Measurements from ENCODE around the gene AACS.
"Not testable (repeated sequence)": the region's sequence is repeated elsewhere in the genome, so short reads cannot be mapped to it uniquely, and the experiment has no call there.

The AACS gene, protein sequence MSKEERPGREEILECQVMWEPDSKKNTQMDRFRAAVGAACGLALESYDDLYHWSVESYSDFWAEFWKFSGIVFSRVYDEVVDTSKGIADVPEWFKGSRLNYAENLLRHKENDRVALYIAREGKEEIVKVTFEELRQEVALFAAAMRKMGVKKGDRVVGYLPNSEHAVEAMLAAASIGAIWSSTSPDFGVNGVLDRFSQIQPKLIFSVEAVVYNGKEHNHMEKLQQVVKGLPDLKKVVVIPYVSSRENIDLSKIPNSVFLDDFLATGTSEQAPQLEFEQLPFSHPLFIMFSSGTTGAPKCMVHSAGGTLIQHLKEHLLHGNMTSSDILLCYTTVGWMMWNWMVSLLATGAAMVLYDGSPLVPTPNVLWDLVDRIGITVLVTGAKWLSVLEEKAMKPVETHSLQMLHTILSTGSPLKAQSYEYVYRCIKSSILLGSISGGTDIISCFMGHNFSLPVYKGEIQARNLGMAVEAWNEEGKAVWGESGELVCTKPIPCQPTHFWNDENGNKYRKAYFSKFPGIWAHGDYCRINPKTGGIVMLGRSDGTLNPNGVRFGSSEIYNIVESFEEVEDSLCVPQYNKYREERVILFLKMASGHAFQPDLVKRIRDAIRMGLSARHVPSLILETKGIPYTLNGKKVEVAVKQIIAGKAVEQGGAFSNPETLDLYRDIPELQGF
- 18.3 to 36.9 (median 25.6) reads per million in 18 experiments for total RNA-seq

DNA sequence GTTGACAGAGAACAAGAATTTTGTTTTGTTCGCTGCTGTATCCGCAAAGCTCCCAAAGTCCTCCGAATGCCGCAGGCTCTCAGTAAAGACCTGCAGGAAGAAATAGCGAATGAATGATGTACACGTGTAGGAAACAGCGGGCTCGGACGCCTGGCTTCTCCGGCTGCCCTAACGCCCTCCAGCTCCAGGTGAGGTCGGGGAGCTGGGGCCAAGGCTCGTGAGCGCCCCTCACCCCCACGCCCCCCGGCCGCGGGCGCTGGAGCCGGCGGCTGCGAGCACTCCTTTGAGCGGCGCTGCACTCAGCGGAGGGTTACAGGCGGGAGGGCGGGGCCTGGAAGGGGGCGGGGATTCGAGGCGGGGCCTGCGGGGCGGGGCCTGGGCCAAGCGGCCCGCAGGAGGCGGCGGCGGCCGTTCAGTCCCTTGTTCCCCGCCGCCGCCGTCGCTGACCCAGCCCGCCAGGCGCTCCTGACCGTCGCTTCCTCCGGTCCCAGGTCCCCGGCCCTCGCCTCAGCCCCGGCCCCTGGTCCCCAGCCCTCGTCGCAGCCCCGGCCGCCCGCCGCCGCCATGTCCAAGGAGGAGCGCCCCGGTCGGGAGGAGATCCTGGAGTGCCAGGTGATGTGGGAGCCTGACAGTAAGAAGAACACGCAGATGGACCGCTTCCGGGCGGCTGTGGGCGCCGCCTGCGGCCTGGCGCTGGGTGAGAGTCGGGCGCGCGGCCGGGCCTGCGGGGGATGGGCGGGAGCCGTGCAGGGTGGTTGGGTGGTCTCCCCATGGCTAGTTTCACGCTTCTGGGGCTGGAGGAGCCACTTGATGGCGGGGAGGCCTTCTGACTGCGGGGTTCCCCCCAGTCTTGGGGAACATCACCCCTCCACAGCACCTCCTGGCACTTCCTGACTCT, at the start of gene AACS:
Gene AACS, plus strand, starts transcription at position 415 of the 898 bp plus-strand sequence. Its CDS starts 150 bp downstream, at position 565.
- peak; percentile 66 to 81 for DNase-seq

DNA sequence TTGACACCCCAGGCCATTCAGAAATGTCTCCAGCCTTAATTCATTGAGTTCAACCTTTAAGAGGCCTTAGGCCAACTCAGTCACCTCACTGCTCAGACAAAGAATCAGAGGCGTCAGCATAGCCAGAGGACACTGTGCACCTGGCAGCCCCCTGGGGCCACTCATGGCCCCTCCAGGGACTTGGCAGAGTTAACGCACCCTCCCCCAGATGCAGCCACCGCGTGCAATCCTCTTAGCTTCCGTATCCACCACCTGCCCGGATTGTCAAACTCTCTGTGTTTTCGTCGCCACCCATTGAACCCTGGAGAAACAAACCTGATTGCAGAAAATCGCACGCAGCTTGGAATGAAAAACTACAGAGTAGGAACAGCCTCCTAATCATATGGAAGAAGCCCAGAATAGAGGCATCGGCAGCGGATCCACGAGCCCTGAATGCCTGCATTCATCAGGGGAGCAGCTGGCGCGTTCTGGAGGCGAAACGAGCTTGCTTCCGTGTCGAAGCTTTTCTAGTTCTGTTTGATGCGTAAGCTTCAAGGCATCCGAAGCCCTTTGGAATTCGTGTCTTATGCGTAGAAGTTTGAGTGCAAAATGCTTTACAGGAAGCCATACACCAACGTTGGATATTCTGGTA, 49.4 kb upstream of the AACS start:
- DNase-seq: no peak

DNA sequence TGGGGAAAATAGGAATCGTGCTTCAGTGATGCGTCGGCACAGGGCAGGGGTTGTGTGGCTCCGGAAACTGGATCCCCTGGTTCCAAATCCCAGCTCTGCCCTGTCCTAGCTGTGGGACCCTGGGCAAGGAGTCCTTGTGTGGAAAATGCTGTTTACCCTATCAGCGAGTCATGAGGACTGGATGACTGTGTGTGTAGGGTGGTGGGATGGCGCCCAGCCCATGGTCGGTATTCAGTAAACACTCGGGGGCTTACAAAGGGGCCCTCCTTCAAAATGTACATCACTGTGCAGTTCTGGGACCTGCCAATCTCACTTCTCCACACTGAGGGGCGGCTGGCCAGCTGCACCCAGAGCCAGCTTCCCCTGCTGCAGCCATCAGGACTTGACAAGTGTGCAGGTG, 47.4 kb upstream of the AACS start:
- no peak for DNase-seq

DNA sequence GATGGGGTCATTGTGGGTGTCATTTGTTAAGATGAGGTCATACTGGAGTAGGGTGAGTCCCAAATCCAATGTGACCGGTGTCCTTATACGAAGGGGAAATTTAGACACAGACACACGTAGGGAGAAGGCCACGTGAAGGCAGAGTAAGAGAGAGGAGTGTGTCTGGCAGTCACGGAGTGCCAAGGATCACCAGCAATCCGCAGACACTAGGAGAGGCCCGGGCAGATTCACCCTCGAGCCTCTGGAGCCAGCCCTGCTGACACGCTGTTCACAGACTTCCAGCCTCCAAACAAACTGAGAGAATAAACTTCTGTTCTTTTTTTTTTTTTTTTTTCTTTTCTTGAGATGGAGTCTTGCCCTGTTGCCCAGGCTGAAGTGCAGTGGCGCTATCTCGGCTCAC, 46.9 kb upstream of the AACS start:
- no peak for DNase-seq

DNA sequence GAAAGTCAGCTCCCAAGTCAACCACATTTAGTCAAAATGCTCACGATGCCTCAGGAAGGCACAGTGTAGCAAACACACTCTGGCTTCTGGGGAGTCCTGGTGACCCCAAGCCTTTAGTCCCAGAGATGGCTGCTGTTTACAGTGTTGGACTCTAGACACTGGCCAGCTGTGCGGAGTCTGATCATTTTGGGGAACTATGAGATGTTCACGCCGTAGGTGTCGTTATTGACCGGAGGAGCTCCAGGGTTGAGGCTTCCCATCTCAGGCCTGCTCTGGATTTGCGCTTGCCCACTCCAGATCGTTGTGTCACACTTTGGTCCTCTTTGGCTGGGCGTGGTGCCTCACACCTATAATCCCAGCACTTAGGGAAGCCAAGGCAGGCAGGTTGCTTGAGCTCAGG, 44.1 kb upstream of the AACS start:
- no peak for DNase-seq

DNA sequence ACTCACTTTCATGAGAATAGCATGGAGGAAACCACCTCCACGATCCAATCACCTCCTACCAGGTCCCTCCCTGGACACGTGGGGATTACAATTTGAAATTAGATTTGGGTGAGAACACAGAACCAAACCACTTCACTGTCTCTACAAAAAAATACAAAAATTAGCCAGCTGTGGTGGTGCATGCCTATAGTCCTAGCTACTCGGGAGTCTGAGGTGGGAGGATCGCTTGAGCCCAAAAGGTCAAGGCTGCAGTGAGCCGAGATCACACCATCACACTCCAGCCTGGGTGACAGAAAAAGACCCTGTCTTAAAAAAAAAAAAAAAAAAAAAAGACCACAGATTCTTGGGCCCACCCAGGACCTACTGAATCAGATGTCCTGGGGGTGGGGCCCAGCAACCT, 43.5 kb upstream of the AACS start:
- DNase-seq: no peak

DNA sequence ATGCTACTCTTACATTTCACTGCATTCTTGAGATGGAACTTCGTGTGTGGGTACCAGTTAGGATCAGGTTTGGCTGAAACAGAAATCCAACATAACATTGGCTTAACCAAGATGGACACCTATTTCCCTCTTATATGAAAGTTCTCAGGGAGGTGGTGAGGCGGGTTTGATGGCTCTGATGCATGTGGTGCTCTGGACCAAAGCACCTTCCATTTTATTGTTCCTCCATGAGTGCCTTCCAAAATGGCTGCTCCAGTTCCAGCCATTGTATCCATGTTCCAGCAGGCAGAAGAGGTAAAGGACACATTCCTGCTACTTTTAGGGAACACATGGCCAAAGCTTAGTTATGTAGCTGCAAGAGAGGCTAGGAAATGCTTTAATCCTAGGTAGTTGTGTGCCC, 42.2 kb upstream of the AACS start:
- DNase-seq: no peak

DNA sequence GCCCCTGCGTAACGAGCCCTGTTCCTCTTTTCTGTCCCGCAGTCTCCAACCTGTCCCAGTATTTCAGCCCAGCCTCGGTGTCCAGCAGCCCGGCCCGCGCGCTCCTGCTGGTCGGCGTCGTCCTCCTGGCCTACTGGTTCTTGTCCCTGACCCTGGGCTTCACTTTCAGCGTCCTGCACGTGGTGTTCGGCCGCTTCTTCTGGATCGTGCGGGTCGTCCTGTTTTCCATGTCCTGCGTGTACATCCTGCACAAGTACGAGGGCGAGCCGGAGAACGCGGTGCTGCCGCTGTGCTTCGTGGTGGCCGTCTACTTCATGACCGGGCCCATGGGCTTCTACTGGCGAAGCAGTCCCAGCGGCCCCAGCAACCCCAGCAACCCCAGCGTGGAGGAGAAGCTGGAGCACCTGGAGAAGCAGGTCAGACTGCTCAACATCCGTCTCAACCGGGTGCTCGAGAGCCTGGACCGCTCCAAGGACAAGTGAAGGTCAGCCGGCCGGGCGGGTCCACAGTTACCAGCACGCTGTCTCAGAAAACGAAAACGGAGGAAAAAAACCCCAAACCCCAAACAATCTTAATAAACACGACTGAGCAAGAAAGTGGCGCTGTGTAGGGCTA, 40.2 kb upstream of the AACS start:
- no peak for DNase-seq

DNA sequence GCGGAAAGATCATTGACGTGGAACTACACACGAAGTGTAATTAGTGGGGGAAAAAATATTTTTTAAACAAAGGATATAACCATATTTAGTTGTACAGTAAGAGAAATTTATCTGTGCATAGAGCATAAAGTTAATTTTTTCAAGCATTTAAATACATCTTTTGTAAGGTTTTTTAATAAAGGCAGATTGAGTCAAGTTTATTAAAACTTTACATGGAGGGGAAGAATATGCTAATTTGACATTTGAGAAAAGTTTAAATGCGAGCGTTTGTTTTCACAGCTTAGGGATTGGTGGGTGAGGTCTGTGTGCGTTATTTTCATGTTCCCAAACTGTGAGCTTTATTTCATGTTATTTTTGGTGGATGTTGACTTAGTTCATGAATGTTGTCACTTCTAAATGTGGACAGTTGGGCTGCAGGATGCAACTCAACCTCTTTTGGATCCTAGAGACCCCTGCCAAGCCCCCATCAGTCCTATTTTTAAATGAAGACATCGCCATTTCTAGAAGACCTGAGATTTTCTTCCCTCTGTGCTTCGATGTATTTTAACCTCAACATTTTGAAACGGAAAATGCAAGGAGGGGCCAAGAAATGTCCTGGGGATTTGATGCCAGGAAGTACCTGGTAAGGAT, 39.5 kb upstream of the AACS start:
- no peak for DNase-seq

DNA sequence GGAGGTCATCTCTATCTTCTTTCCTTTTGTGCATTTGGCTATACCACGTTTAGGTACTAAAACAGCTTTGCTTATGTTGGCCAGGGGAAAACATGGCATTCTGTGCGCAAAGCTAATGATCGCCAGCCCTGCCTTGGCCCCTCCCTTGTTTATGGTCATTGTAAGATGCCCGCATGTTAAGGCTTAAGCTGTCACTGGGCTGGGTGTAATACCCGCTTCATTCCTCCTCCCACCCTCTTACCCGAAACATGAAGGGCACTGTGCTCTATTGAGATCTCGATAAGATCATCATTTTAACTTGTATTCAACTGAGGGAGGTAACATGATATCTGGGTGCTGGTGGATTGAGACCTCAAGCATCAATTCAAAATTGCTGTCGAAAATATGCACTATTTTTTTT, 37.1 kb upstream of the AACS start:
- no peak for DNase-seq

DNA sequence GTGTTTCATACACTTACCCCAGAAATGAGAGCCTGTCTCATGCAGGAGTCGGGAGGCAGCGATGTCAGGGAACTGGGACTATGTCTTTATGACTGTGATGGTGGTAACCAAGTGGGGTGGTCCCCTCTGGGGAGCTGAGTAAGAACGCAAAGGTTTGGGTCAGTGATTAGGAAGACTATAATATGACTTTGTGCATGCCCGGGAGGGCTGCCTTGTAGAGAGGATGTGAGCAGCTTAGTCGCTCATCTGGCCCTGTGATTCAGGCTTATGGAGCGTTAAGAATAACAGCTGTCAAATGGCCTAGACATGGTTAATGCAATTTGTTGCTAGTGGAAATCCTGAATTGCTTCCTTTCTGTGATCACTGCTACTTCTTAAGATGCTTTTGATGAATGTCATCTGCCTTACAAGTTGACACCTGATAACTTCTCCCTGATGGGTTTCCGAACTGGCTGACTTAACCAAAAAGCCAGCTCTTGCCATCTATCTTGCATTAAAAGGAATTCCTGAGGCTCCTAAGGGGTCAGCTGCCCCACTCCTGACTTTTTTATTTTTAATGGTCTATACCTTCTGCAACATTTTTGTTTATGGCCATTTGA, 35.4 kb upstream of the AACS start:
- DNase-seq: no peak

DNA sequence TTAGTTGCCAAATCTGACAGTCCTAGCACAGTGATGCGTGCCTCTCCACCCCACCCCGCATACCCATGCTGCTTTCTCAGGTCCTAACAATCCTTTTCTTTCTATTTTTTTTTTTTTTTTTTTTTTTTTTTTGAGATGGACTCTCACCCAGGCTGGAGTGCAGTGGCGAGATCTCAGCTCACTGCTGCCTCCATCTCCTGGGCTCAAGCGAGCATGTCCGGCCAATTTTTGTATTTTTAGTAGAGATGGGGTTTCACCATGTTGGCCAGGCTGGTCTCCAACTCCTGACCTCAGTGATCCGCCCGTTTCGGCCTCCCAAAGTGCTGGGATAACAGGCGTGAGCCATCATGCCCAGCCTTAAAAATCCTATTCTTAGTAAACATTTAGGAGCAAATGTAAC, 33.8 kb upstream of the AACS start:
- DNase-seq: not testable (repeated sequence)

DNA sequence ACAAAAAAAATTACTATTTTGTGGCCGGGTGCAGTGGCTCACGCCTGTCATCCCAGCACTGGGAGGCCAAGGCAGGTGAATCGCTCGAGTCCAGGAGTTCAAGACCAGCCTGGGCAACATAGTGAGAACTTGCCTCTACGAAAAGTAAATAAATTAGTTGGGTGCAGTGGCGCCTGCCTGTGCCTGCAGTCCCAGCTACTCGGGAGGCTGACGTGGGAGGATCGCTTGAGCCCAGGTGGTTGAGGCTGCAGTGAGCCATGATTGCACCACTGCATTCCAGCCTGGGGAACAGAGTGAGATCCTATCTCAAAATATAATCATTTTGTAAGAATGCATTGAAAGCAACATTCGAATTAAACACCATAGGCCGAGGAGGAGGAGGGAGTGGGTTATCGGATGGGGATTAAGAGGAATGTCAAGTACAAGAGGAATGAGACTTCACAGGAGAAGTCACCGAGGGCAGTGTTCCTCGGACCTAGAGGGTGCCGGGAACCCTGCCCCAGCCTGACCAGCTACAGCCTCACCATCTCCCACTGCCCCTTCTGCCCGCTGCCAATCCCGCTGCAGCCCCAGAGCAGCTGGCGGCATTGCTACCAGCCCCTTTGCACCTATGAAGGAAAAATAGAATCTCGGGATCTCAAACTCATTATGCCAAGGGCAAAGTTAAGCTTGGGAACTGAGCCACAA, 32.6 kb upstream of the AACS start:
- DNase-seq: no peak

DNA sequence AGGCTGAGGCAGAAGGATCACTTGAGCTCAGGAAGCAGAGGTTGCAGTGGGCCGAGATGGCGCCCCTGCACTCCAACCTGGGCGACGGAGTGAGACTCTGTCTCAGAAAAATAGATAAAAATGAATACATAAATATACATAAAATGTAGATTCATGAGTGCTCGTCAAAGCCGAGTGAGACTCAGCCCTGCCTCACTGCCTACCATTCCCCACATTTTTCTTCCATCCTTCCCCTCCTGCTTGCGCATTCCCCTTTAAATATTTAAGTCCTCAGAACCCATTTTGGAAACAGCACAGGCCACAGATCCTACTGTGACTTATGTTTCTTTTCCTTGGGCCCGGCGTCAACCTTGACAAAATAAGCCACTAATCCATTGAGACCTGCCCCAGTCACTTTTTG, 31.9 kb upstream of the AACS start:
- DNase-seq: no peak

DNA sequence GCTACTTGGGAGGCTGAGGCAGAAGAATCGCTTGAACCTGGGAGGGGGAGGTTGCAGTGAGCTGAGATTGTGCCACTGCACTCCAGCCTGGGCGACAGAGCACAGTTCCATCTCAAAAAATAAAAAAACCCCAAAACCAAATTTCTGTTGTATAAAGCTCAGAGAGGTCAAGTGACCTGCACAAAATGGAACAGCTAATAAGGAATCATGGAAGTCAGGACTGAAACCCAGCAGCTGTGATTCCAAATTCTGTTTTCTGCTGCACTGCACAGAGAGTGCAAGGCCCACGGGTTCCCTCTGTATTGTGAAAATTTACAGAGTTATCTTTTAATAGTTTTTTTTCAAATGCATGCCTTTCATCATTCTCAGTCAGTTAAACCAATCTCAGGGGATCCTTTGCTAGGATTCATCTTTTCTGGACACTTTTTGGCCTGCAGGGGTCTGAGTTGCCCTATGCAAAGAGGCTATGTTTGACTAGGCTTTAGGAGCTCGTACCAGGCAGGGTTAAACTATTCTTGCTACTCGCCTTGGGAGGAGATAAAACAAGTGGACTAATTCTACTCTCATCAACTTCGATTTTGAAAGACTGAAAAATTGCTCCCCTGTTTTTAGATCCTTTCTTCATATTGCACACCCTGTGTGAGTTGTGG, 26.1 kb upstream of the AACS start:
- DNase-seq: no peak

DNA sequence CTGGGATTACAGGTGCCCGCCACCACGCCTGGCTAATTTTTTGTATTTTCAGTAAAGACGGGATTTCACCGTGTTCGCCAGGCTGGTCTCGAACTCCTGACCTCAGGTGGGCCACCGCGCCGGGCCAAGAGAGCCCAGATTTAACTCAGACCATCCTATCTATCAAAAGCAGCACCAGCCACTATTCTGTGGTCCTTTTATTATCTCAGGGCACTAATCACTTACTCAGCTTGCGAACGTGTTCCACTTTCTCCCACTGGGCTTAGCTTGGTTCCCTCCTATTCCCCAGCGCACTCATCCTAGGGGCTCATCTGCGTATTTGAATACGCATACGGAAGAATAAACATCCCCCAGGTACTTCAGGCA, 16.2 kb upstream of the AACS start:
- no peak for DNase-seq

DNA sequence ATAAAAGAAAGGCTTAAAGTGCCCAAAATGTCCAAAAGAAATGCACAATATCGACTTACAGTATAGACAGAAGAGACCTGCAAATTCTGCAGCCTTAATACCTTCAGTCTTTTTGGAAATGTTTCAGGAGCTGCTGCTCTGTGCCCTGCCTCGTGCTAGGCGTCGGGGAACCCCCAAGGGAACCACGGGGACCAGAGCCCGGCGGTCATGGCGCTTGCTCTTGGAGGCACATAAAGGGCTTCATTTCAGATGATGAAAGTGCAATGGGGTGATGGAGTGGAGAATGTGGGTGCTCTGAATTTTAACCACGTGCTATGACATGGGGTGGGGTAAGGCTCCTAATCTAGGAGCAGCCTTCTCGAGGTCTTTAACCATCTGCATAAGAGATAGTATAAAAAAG, 14.8 kb upstream of the AACS start:
- no peak for DNase-seq

DNA sequence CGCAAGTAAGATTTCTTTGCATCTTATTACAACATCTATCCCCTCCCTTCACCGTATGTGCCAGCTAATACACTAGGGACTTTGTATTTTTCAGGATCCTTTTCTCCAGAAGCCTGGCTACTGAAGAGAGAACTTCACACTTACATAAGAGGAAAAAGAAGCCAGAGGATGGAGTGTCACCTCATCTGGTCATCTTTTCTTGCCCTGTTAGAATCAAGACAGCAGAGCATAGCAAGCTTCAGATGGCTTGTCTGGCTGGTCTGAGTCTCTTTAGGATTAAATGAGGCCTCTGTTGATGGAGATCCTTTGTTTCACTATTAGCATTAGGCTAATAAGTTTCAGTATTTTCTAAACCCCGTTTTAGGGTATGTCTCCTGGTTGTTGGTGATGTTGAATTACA, 14.4 kb upstream of the AACS start:
- no peak for DNase-seq

DNA sequence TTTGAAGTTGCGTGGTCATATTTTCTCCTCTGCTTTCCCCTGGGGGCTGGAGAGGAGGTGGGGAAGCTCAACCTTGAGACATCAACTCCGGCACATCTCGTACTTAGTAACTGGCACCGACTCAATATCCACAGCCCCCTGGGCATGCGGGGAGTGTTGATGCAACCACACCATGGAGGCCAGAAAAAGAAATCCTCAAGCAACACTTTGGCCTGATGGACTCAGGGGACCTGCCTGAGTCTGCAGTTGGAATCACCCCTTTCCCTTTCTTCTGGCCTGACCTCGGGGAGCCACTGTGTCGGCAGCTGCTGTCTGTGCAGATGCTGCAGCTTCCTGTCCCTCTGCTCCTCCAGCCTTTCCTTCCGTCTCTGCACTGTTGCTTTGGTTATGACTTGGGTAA, 11.4 kb upstream of the AACS start:
- no peak for DNase-seq

DNA sequence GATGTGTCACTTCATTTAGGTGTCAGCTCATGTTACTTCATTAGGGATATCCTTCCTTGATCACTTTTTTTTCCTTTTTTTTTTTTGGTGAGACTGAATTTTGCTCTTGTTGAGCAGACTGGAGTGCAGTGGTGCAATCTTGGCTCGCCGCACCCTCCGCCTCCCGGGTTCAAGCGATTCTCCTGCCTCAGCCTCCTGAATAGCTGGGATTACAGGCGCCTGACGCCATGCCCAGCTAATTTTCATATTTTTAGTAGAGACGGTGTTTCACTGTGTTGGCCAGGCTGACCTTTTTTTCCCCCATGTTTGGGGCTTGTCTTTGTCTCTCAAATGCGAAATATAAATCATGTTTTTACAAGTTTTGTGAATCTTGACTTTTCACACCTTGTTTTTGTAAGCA, 9.6 kb upstream of the AACS start:
- DNase-seq: no peak

Measured in inflammatory macrophage (primary cell).